NT2/D1 (cell line): Measurements from ENCODE around the gene HPD.

Experiments
- YY1 ChIP-seq: IDR thresholded peaks from 2 replicates; pipeline ENCODE4 v1.6.1; 2011; ENCODE audit not compliant: insufficient read length, insufficient read depth
- ZNF274 ChIP-seq: IDR thresholded peaks from 2 replicates; pipeline ENCODE4 v1.6.1; 2011; ENCODE audit warnings: mild to moderate bottlenecking, low read depth, low read length

- TF ChIP-seq YY1 (no peak), ZNF274 (no peak)
These were observed 58.6 kb downstream of the HPD start for GRCh38 chr12:121799842-121800693.
